ENCODE measurements around the gene FBN1.

Gene FBN1

GRCh38 chr15:48584090-48584811 lies 61.3 kb downstream of the FBN1 start:
- in situ Hi-C loops (cut with MboI; ENCODE audit: low sequenced_read_pairs), result no loop called here

GRCh38 chr15:48582452-48583247 lies 62.9 kb downstream of the FBN1 start:
- in situ Hi-C loops (cut with MboI; ENCODE audit: low sequenced_read_pairs), result no loop called here

- in situ Hi-C loops (cut with MboI; ENCODE audit: low sequenced_read_pairs), result no loop called here
Measured at GRCh38 chr15:48581219-48581618, 64.3 kb downstream of the FBN1 start.

GRCh38 chr15:48580736-48581135 lies 64.8 kb downstream of the FBN1 start:
- in situ Hi-C loops (cut with MboI; ENCODE audit: low sequenced_read_pairs), result no loop called here

- in situ Hi-C loops (cut with MboI; ENCODE audit: low sequenced_read_pairs), result no loop called here
Measured at GRCh38 chr15:48579945-48580671, 65.4 kb downstream of the FBN1 start.

GRCh38 chr15:48578965-48579364 lies 66.5 kb downstream of the FBN1 start:
- in situ Hi-C loops (cut with MboI; ENCODE audit: low sequenced_read_pairs), result no loop called here

- in situ Hi-C loops (cut with MboI; ENCODE audit: low sequenced_read_pairs), result no loop called here
Measured at GRCh38 chr15:48577469-48577868, 68.0 kb downstream of the FBN1 start.

- in situ Hi-C loops (cut with MboI; ENCODE audit: low sequenced_read_pairs), result no loop called here
Measured at GRCh38 chr15:48574187-48574586, 71.3 kb downstream of the FBN1 start.

GRCh38 chr15:48573780-48574179 lies 71.7 kb downstream of the FBN1 start:
- in situ Hi-C loops (cut with MboI; ENCODE audit: low sequenced_read_pairs), result no loop called here

- in situ Hi-C loops (cut with MboI; ENCODE audit: low sequenced_read_pairs), result no loop called here
Measured at GRCh38 chr15:48572823-48573222, 72.7 kb downstream of the FBN1 start.

GRCh38 chr15:48571510-48571909 lies 74.0 kb downstream of the FBN1 start:
- in situ Hi-C loops (cut with MboI; ENCODE audit: low sequenced_read_pairs), result no loop called here

- in situ Hi-C loops (cut with MboI; ENCODE audit: low sequenced_read_pairs), result no loop called here
Measured at GRCh38 chr15:48570822-48571221, 74.7 kb downstream of the FBN1 start.

GRCh38 chr15:48569591-48570302 lies 75.8 kb downstream of the FBN1 start:
- in situ Hi-C loops (cut with MboI; ENCODE audit: low sequenced_read_pairs), result no loop called here

- in situ Hi-C loops (cut with MboI; ENCODE audit: low sequenced_read_pairs), result no loop called here
Measured at GRCh38 chr15:48566668-48567067, 78.8 kb downstream of the FBN1 start.

- in situ Hi-C loops (cut with MboI; ENCODE audit: low sequenced_read_pairs), result no loop called here
Measured at GRCh38 chr15:48565560-48566482, 79.7 kb downstream of the FBN1 start.

- in situ Hi-C loops (cut with MboI; ENCODE audit: low sequenced_read_pairs), result no loop called here
Measured at GRCh38 chr15:48564690-48565089, 80.8 kb downstream of the FBN1 start.

GRCh38 chr15:48563934-48564333 lies 81.6 kb downstream of the FBN1 start:
- in situ Hi-C loops (cut with MboI; ENCODE audit: low sequenced_read_pairs), result no loop called here

- in situ Hi-C loops (cut with MboI; ENCODE audit: low sequenced_read_pairs), result no loop called here
Measured at GRCh38 chr15:48560321-48561051, 85.0 kb downstream of the FBN1 start.

- in situ Hi-C loops (cut with MboI; ENCODE audit: low sequenced_read_pairs), result no loop called here
Measured at GRCh38 chr15:48559285-48559684, 86.2 kb downstream of the FBN1 start.
